Coronary artery (tissue), 2 donors: ENCODE results near the gene HACE1.

Experiments
- DNase-seq: peaks from one replicate; pipeline ENCODE4 v3.0.0-alpha.2; 2017; ENCODE audit warnings: low spot score
- H3K27ac ChIP-seq, 2 donors: fragments of 200-600 bp; sonication (generic); one replicate each; pipeline ENCODE4 v1.5.1; 2016 to 2019
- H3K4me3 ChIP-seq: fragments of 200-600 bp; sonication (generic); 2 replicates; pipeline ENCODE4 v1.5.1; 2016; ENCODE audit warnings: mild to moderate bottlenecking, moderate library complexity
- TF ChIP-seq, protein P1 (sequence below): fragments of 200-600 bp; sonication (generic); IDR thresholded peaks from one replicate; pipeline ENCODE4 v1.5.1; 2019; ENCODE audit warnings: antibody characterized with exemption

HACE1 gene

DNA sequence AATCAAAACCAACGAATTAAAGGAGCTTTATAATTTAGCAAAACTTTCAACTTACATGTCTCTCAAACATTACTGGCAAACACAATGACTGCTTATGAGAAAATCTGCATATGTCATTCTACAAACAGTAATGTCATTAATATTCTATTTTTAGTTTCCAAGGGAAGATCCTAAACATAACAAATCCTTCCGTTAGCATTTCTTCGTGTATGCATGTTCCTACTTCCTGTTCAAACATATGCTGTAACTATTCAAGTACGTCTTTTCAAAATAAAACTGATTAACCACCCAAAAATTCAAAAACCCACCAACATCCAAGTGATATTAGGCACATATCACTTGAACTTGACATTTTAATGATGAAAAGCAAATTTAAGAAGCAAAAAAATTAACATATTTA lies 131.3 kb downstream of the HACE1 start:
- Histone ChIP-seq H3K27ac (no peak overlapping the region), H3K4me3 (no peak overlapping the region)
- TF ChIP-seq, protein P1, sequence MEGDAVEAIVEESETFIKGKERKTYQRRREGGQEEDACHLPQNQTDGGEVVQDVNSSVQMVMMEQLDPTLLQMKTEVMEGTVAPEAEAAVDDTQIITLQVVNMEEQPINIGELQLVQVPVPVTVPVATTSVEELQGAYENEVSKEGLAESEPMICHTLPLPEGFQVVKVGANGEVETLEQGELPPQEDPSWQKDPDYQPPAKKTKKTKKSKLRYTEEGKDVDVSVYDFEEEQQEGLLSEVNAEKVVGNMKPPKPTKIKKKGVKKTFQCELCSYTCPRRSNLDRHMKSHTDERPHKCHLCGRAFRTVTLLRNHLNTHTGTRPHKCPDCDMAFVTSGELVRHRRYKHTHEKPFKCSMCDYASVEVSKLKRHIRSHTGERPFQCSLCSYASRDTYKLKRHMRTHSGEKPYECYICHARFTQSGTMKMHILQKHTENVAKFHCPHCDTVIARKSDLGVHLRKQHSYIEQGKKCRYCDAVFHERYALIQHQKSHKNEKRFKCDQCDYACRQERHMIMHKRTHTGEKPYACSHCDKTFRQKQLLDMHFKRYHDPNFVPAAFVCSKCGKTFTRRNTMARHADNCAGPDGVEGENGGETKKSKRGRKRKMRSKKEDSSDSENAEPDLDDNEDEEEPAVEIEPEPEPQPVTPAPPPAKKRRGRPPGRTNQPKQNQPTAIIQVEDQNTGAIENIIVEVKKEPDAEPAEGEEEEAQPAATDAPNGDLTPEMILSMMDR, result no peak
- no peak for DNase-seq

DNA sequence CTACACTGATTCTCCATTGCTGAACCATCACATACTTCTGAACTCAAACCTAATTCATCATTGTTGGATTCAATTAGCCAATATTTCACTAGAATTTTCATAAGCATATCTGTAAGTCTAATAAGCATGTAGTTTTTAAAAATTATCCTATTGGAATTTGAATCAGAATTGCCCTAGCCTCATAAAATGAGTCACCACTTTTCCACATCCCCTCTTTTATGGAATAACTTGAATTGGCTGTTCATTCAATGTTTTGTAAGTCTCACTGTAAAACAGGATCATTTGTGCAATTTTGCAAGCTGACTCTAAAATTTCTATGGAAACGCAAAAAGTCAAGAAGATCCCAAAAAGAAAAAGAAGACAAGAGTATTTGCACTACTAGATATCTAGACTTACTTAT lies 141.0 kb downstream of the HACE1 start:
- H3K4me3 ChIP-seq, result no peak overlapping the region
- H3K27ac ChIP-seq, result no peak overlapping the region
- no peak for DNase-seq
- TF ChIP-seq, protein P1, result no peak

DNA sequence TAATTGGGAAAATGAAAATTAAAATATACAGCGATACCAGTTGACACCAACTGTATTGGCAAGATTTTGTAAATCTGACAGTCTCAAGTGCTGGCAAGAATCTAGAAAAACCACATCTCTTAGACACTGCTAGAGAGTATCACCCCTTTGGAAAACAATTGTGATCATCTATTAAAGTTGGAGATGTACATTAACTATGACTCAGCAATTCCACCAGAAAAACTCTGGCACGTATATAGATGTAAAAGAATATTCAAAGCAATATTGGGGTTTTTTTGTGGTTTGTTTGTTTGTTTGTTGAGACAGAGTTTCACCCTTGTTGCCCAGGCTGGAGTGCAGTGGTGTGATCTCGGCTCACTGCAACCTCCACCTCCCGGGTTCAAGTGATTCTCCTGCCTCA lies 142.9 kb downstream of the HACE1 start:
- TF ChIP-seq, protein P1, result no peak
- Histone ChIP-seq H3K27ac (no peak overlapping the region), H3K4me3 (no peak overlapping the region)
- no peak for DNase-seq

DNA sequence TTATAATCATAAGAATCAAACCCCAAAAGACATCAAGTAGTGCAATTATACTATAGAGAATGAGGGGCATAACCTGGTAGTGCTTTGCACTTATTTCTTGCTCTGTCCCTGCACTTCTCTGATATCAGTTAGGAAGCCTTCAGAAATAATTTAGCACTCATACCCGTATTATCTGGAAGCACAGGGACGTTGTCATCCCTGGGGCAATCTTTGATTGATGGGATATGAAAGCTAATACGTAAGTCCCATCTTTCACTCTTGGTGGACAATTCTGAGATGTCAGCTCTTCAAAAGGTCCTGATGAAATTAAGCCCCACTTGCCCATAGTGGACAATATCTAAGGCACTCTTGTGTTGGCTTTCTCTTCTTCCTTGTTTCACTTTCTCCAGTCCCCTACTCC lies 144.9 kb downstream of the HACE1 start:
- no peak for DNase-seq
- TF ChIP-seq, protein P1, result no peak
- Histone ChIP-seq H3K27ac (no peak overlapping the region), H3K4me3 (no peak overlapping the region)

DNA sequence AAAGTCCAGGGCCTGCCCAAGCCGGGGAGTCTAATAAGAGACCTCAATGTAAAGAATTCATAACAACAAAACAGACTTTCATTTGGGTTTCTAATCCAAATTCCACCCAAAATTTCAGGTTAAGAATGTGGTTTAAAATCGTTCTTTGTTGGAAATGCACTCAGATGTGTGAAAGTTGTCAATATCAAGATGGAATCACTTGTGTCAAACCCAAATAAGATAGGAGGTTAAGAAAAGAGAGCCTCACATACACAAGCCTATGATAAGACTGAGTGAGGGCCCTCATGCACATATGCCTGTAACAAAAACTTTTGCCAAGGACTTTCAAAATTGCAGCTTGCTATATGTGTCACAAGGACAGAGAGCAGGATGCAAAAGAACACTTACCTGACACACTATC lies 145.7 kb downstream of the HACE1 start:
- Histone ChIP-seq H3K4me3 (no peak overlapping the region), H3K27ac (no peak overlapping the region)
- TF ChIP-seq, protein P1, result no peak
- DNase-seq, result no peak

DNA sequence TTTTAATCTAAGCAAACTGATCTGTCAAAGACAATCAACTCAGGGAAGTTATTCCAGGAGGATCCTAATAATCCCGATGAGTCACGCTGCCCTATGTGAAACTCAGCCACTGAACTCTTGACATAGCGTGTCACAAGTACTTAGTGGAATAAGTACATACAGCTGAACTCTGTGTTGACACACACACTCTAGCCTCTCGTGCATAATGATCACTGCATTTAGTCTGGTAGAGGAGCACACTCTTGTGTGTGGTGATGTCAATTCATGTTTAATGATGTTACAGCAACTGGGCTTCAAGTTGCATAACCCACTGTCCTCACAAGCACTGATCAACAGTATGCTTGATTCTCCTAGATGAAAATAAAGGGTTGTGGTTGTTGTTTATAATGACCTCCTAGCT lies 148.3 kb downstream of the HACE1 start:
- no peak overlapping the region for H3K27ac ChIP-seq
- no peak overlapping the region for H3K4me3 ChIP-seq
- DNase-seq, result no peak
- TF ChIP-seq, protein P1, result no peak

DNA sequence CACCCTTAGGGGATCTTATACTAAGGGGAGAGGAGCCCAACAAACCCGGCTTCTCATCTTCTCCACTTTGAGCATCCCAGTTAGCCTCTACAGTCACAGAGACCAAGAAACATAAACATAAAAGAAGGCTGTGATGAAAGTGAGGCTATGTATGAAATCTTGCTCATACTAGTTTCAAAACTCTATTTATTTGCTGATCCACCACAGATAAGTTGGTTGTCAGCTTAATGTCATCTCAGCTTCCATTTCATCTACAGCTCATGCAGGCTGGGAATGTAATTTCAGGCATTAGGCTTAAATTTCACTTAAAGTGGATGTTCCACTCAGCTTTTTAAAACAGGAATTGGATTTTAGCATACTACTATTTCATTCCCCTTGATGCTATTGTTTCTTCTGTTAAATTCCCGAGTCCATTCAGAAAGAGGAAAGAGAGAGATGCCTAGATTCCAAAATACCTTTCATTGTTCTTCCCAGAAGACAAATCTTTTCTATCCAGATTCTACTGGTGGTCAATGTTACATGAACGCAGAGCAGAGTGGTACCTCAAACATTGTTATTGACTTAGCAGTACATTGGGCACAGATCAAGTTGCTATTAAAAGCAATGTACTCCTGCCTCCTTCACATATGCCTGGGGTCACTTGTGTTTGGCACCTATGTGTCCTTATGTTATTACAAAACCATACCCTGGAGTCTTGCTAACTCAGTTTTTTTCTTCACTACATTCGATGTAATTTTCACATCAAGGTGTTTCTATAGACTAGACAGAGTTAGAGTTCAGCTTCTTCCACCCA lies 149.0 kb downstream of the HACE1 start:
- H3K4me3 ChIP-seq, result no peak overlapping the region
- TF ChIP-seq, protein P1, result no peak
- DNase-seq, result no peak
- H3K27ac ChIP-seq, result no peak overlapping the region
